WTC11 (cell line): ENCODE measurements around the gene NAV2. TPM values are rescaled to one million over a fixed set of nuclear protein-coding genes. Genes with fewer than 3 reads are reported as not detected.

Source experiments
- ATAC-seq: fragments of 200-7000 bp; cut with Tn5 transposase; 2 replicates; pipeline ENCODE4 v1.10.0; 2021; ENCODE audit warnings: mild to moderate bottlenecking, moderate library complexity
- CTCF ChIA-PET: fragments of 300-600 bp; sonication (Branson Sonifier 250); formaldehyde crosslinking; loops from one replicate; lab custom pipeline; 2021; ENCODE audit warnings: antibody characterized with exemption; lab: Charles Lee
- POLR2A ChIA-PET: fragments of 350-600 bp; sonication (Branson Sonifier 250); formaldehyde crosslinking; loops from one replicate; lab custom pipeline; 2021; ENCODE audit warnings: antibody characterized with exemption; lab: Charles Lee
- DNase-seq: peaks from one replicate; pipeline ENCODE4 v3.0.0; 2021; ENCODE audit warnings: low spot score
- H3K27ac Mint-ChIP-seq: 2 replicates; pipeline ENCODE4 v1.8.0; 2021; ENCODE audit warnings: mixed read lengths
- H3K27me3 Mint-ChIP-seq: 2 replicates; pipeline ENCODE4 v1.8.0; 2021; ENCODE audit warnings: low read depth, mild to moderate bottlenecking, moderate library complexity, mixed read lengths
- H3K36me3 Mint-ChIP-seq: 2 replicates; pipeline ENCODE4 v1.8.0; 2021; ENCODE audit warnings: mixed read lengths
- H3K4me1 Mint-ChIP-seq: 2 replicates; pipeline ENCODE4 v1.8.0; 2022; ENCODE audit warnings: mixed read lengths
- H3K4me3 Mint-ChIP-seq: 2 replicates; pipeline ENCODE4 v1.8.0; 2021; ENCODE audit warnings: mild to moderate bottlenecking, moderate library complexity, mixed read lengths
- H3K9me3 Mint-ChIP-seq: 2 replicates; pipeline ENCODE4 v1.8.0; 2021; ENCODE audit warnings: mixed read lengths
- ATF2 ChIP-seq: sonication (generic); formaldehyde crosslinking; IDR thresholded peaks from 2 replicates; pipeline ENCODE4 v1.8.1; 2022; ENCODE audit warnings: low read depth, missing genetic modification reagents, borderline replicate concordance
- CREB1 ChIP-seq: sonication (generic); formaldehyde crosslinking; IDR thresholded peaks from 2 replicates; pipeline ENCODE4 v1.8.0; 2023; ENCODE audit warnings: mild to moderate bottlenecking, missing genetic modification reagents
- FOXJ3 ChIP-seq: sonication (generic); formaldehyde crosslinking; IDR thresholded peaks from 2 replicates; pipeline ENCODE4 v1.9.0; 2021; ENCODE audit warnings: missing genetic modification reagents, mild to moderate bottlenecking, borderline replicate concordance
- GABPB1 ChIP-seq: sonication (generic); formaldehyde crosslinking; IDR thresholded peaks from 2 replicates; pipeline ENCODE4 v1.8.1; 2023; ENCODE audit warnings: mild to moderate bottlenecking, missing genetic modification reagents
- JAZF1 ChIP-seq: fragments of 250-450 bp; sonication (Bioruptor Pico); IDR thresholded peaks from 2 replicates; pipeline ENCODE4 v1.9.0; 2021; ENCODE audit warnings: moderate library complexity, mild to moderate bottlenecking, inconsistent platforms
- MXD4 ChIP-seq: fragments of 250-450 bp; sonication (Bioruptor Pico); IDR thresholded peaks from 2 replicates; pipeline ENCODE4 v1.8.0; 2021; ENCODE audit warnings: mild to moderate bottlenecking, moderate library complexity, borderline replicate concordance
- NR3C1 ChIP-seq: sonication (generic); formaldehyde crosslinking; conservative IDR thresholded peaks from 2 replicates; pipeline ENCODE4 v1.8.1; 2023; ENCODE audit warnings: low read depth, mild to moderate bottlenecking, missing genetic modification reagents
- USF2 ChIP-seq: sonication (generic); formaldehyde crosslinking; IDR thresholded peaks from 2 replicates; pipeline ENCODE4 v1.8.1; 2023; ENCODE audit warnings: mild to moderate bottlenecking, missing genetic modification reagents, moderate library complexity
- ZNF263 ChIP-seq: sonication (generic); formaldehyde crosslinking; IDR thresholded peaks from 2 replicates; pipeline ENCODE4 v1.8.1; 2022; ENCODE audit warnings: low read depth, mild to moderate bottlenecking, moderate library complexity, missing genetic modification reagents
- ZNF281 ChIP-seq: sonication (generic); formaldehyde crosslinking; IDR thresholded peaks from 2 replicates; pipeline ENCODE4 v1.8.0; 2023; ENCODE audit warnings: mild to moderate bottlenecking, missing genetic modification reagents
- ZNF423 ChIP-seq: fragments of 250-450 bp; sonication (Bioruptor Pico); IDR thresholded peaks from 2 replicates; pipeline ENCODE4 v2.1.2; 2022; ENCODE audit warnings: mild to moderate bottlenecking, moderate library complexity
- total RNA-seq: library from RNA; stranded (reverse); gene quantifications from 3 replicates; pipeline ENCODE4 v1.2.3, GENCODE V29; 2021
- TF ChIP-seq, protein P1 (sequence below): fragments of 250-450 bp; sonication (Bioruptor Pico); conservative IDR thresholded peaks from 2 replicates; pipeline ENCODE4 v1.9.0; 2021; ENCODE audit warnings: mild to moderate bottlenecking
- TF ChIP-seq, protein P2 (sequence below): sonication (generic); formaldehyde crosslinking; IDR thresholded peaks from 2 replicates; pipeline ENCODE4 v1.8.1; 2023; ENCODE audit warnings: mild to moderate bottlenecking, missing genetic modification reagents, moderate library complexity
- TF ChIP-seq, protein P3 (sequence below): fragments of 250-450 bp; sonication (Bioruptor Pico); IDR thresholded peaks from 2 replicates; pipeline ENCODE4 v1.8.0; 2021; ENCODE audit warnings: mild to moderate bottlenecking
- TF ChIP-seq, protein P4 (sequence below): sonication (generic); formaldehyde crosslinking; IDR thresholded peaks from 2 replicates; pipeline ENCODE4 v1.8.0; 2022; ENCODE audit warnings: mild to moderate bottlenecking, missing genetic modification reagents

The NAV2 gene
- total RNA-seq, 1 experiment from 2014 or later: 42.8 TPM

DNA sequence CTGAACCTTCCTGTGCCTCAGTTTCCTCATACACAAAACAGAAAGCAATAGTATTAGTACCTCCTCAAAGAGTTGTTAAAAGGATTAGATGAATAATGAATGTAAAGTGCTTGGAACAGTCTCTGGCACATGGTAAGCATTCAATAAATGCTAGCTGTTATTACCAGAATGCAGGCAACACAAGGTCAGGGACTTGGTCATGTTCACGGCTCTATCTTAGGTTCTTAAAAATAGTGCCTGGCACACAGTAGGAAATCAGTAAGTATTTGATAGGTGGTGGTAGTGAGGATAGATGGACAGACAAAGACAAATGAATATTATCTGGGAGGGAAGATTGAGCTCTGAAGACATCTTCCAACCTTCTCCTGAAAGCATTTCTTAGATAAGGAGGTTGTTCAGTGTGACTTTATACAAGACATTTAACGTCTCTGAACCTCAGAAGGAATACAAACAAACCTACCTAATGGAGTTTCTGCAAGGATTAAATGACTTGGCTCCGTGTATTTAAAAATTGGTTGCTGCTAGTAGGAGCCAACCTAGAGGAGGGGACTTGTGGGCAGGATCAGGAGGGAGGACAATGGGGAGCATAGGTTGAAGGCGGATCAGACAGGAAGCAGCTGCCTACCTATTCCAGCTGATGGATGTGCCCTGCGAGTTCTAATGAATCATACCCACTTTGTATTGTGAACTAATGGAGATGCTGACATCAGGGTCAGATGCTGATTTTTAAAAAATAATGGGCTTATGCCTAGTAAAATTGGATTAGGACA lies 353.6 kb downstream of the NAV2 start (continued):
- no peak for TF ChIP-seq GABPB1 (CRISPR knock-in tag)
- no peak for TF ChIP-seq ZNF423 (CRISPR knock-in tag)
- no peak for TF ChIP-seq FOXJ3 (CRISPR knock-in tag)
- TF ChIP-seq USF2 (CRISPR knock-in tag): no peak
- TF ChIP-seq, protein P1, sequence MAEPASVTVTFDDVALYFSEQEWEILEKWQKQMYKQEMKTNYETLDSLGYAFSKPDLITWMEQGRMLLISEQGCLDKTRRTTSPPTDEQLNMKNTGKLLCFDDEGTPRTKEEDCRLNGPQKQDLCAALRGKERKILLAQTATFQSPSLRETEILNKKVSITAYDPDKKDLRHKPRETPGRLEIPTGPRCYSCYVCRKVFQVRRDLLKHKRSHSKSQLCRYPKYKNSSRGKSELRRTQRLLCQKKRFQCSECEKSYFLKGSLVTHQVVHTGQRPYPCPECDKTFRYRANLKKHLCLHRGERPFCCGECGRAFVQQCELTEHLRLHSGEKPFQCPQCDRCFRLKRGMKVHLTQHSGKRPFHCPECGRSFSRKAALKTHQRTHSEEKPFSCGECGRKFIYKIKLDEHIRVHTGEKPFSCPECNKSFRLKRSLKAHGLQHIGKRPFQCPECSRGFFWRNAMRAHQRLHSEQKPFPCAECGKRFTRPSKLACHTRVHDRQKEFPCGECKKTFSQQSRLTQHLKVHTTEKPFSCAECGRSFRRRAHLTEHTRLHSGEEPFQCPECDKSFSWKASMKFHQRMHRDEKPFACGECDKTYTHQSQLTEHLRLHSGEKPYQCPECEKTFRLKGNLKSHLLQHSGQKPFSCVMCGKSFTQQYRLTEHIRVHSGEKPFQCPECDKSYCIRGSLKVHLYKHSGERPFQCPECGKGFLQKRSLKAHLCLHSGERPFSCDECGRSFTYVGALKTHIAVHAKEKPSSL (CRISPR knock-in tag): no peak
- TF ChIP-seq, protein P2, sequence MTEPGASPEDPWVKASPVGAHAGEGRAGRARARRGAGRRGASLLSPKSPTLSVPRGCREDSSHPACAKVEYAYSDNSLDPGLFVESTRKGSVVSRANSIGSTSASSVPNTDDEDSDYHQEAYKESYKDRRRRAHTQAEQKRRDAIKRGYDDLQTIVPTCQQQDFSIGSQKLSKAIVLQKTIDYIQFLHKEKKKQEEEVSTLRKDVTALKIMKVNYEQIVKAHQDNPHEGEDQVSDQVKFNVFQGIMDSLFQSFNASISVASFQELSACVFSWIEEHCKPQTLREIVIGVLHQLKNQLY (CRISPR knock-in tag): no peak
- no peak for TF ChIP-seq CREB1 (CRISPR knock-in tag)
- no peak for TF ChIP-seq JAZF1 (CRISPR knock-in tag)
- TF ChIP-seq, protein P3, sequence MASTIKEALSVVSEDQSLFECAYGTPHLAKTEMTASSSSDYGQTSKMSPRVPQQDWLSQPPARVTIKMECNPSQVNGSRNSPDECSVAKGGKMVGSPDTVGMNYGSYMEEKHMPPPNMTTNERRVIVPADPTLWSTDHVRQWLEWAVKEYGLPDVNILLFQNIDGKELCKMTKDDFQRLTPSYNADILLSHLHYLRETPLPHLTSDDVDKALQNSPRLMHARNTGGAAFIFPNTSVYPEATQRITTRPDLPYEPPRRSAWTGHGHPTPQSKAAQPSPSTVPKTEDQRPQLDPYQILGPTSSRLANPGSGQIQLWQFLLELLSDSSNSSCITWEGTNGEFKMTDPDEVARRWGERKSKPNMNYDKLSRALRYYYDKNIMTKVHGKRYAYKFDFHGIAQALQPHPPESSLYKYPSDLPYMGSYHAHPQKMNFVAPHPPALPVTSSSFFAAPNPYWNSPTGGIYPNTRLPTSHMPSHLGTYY: no peak
- TF ChIP-seq ATF2 (CRISPR knock-in tag): no peak
- no peak for TF ChIP-seq ZNF281 (CRISPR knock-in tag)
- TF ChIP-seq, protein P4, sequence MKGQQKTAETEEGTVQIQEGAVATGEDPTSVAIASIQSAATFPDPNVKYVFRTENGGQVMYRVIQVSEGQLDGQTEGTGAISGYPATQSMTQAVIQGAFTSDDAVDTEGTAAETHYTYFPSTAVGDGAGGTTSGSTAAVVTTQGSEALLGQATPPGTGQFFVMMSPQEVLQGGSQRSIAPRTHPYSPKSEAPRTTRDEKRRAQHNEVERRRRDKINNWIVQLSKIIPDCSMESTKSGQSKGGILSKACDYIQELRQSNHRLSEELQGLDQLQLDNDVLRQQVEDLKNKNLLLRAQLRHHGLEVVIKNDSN (CRISPR knock-in tag): no peak
- TF ChIP-seq ZNF263 (CRISPR knock-in tag): no peak
- no peak for TF ChIP-seq NR3C1 (CRISPR knock-in tag)
- TF ChIP-seq, all 79 proteins: peak for 0

DNA sequence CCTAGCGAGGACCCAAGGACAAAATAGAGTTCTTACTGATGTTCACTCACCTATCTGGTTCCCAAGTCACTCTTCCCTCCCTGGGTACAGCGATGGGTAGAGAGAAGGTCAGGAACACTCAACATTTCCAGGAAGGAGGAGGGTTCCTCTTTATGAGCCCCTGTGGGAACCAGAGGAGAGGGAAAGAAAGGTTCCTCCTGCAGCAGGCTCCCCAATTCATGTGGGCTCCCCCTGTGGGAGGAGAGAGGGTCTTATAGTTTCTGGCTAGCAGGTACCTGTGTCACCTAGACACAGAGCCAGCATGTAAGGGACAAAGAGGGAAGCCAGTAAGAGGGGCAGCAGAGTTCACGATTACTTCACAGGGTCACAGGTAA lies 354.1 kb downstream of the NAV2 start:
- H3K27ac Mint-ChIP-seq: peak overlapping the region; percentile 58; the same call in 1 of the 2 replicates
- DNase-seq: peak; percentile 19
- peak; percentile 47 for ATAC-seq
- H3K9me3 Mint-ChIP-seq: peaks cover 4% of the 10 kb centered on the region
- CTCF ChIA-PET: no interaction called here
- no peak overlapping the region for H3K4me3 Mint-ChIP-seq
- H3K27me3 Mint-ChIP-seq: no peaks in the 10 kb centered on the region; the same call in 1 of the 2 replicates
- H3K4me1 Mint-ChIP-seq: peaks cover 51% of the 10 kb centered on the region
- POLR2A ChIA-PET: no interaction called here
- H3K36me3 Mint-ChIP-seq: peaks cover 48% of the 10 kb centered on the region
- TF ChIP-seq JAZF1 (CRISPR knock-in tag): no peak
- no peak for TF ChIP-seq MXD4 (CRISPR knock-in tag)
